Upper lobe of left lung (tissue), 4 donors: ENCODE results near the gene UGT1A4.

ENCODE experiments used
- EP300 ChIP-seq, 4 donors: sonication (generic); formaldehyde crosslinking; IDR thresholded peaks; one replicate each; pipeline ENCODE4 v1.5.1; 2017; ENCODE audit warnings: antibody characterized with exemption in 4 of 4, control low read depth in 2 of 4
- TF ChIP-seq, protein P1 (sequence below), 6 experiments: fragments of 450-650 bp in 4 of 6; fragments of 200-600 bp in 2 of 6; sonication (generic) in 2 of 6; IDR thresholded peaks; one replicate each; pipeline ENCODE4 v1.5.1; 2016 to 2019; ENCODE audit warnings: antibody characterized with exemption in 6 of 6

DNA sequence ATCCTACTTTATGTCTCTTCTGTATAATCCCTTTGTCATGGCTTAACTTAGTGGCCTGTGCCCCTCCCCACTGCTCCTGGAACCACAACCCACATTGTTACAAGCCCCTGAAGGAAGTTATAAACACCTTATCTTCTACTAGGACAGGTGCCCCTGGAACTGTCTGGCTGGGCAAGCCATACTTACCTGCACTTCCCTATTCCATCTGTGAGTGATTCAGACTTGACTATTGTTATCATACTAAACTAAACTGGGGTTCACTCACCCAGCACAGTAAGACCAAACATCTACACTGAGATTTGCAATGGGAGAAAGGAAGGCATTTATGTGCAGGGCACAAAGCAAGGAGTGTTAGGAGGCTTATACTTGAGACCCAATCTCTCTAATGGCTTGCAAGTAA is 29.5 kb upstream of the UGT1A4 start:
- TF ChIP-seq, protein P1, sequence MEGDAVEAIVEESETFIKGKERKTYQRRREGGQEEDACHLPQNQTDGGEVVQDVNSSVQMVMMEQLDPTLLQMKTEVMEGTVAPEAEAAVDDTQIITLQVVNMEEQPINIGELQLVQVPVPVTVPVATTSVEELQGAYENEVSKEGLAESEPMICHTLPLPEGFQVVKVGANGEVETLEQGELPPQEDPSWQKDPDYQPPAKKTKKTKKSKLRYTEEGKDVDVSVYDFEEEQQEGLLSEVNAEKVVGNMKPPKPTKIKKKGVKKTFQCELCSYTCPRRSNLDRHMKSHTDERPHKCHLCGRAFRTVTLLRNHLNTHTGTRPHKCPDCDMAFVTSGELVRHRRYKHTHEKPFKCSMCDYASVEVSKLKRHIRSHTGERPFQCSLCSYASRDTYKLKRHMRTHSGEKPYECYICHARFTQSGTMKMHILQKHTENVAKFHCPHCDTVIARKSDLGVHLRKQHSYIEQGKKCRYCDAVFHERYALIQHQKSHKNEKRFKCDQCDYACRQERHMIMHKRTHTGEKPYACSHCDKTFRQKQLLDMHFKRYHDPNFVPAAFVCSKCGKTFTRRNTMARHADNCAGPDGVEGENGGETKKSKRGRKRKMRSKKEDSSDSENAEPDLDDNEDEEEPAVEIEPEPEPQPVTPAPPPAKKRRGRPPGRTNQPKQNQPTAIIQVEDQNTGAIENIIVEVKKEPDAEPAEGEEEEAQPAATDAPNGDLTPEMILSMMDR (IDR thresholded peaks at IDR 0.05): no peak
- no peak for TF ChIP-seq EP300 (IDR thresholded peaks at IDR 0.05)
